ENCODE results near the gene BSPRY. TPM values are rescaled to one million over a fixed set of nuclear protein-coding genes. Genes with fewer than 3 reads are reported as not detected.

BSPRY gene
- total and polyA plus RNA-seq, 2 experiments from 2014 or later = 4.8 to 6.6 TPM

GRCh38 chr9:113369855-113370140, 20.5 kb downstream of the BSPRY start:
- Mint-ChIP-seq H3K36me3 (ENCODE audit: low read depth) (peaks cover 3% of the 10 kb centered on the region; the same call in 1 of the 3 replicates), H3K4me1 (peaks cover 4% of the 10 kb centered on the region; the same call in 2 of the 3 replicates), H3K4me3 (no peak overlapping the region), H3K27me3 (ENCODE audit: insufficient read depth, low read depth, poor library complexity) (no peaks in the 10 kb centered on the region), H3K9me3 (no peaks in the 10 kb centered on the region), H3K27ac (no peak overlapping the region)
- Histone ChIP-seq H4K20me1 (replicated peaks; ENCODE audit: insufficient read depth) (no peaks in the 10 kb centered on the region), H3K4me1 (ENCODE audit: insufficient read depth) (no peaks in the 10 kb centered on the region), H3K4me2 (no peak overlapping the region), H3K9me2 (ENCODE audit: insufficient read depth) (no peaks in the 10 kb centered on the region), H3K36me3 (ENCODE audit: insufficient read depth) (no peaks in the 10 kb centered on the region), H2AFZ (no peak overlapping the region), H3K27me3 (ENCODE audit: insufficient read depth) (no peaks in the 10 kb centered on the region), H3F3A (replicated peaks; ENCODE audit: low read depth) (no peaks in the 10 kb centered on the region), H3K27ac (ENCODE audit: low read depth) (no peak overlapping the region), H3K79me2 (replicated peaks; ENCODE audit: insufficient read depth) (no peaks in the 10 kb centered on the region), H3K4me3 (no peak overlapping the region)
- DNase-seq (ENCODE audit: low spot score) (no peak), ATAC-seq (no peak)
- TF ChIP-seq ZNF331 (CRISPR knock-in tag; IDR thresholded peaks at IDR 0.05; ENCODE audit: low read depth) = no peak
- TF ChIP-seq STAT1 (IDR thresholded peaks at IDR 0.05; ENCODE audit: unreplicated experiment) = no peak
- TF ChIP-seq EZH2phosphoT487 (IDR thresholded peaks at IDR 0.05; ENCODE audit: unreplicated experiment) = no peak
- TF ChIP-seq ETS1 (IDR thresholded peaks at IDR 0.05) = no peak
- TF ChIP-seq ZNF462 (CRISPR knock-in tag; IDR thresholded peaks at IDR 0.05) = no peak

GRCh38 chr9:113370806-113371325, 21.5 kb downstream of the BSPRY start:
- no peak overlapping the region for H3K4me2 ChIP-seq
- no peaks in the 10 kb centered on the region for H3F3A ChIP-seq (replicated peaks; ENCODE audit: low read depth)
- Mint-ChIP-seq H3K4me3 (no peak overlapping the region), H3K4me1 (peaks cover 4% of the 10 kb centered on the region), H3K36me3 (ENCODE audit: low read depth) (peaks cover 6% of the 10 kb centered on the region; the same call in 2 of the 3 replicates), H3K27ac (no peak overlapping the region), H3K9me3 (no peaks in the 10 kb centered on the region), H3K27me3 (ENCODE audit: insufficient read depth, low read depth, poor library complexity) (peaks cover 2% of the 10 kb centered on the region)
- H3K36me3 ChIP-seq (ENCODE audit: insufficient read depth) = no peaks in the 10 kb centered on the region
- ATAC-seq (no peak; the same call in 2 of the 3 replicates), DNase-seq (ENCODE audit: low spot score) (no peak)
- H3K4me3 ChIP-seq = no peak overlapping the region
- H2AFZ ChIP-seq = no peak overlapping the region
- H3K4me1 ChIP-seq (ENCODE audit: insufficient read depth) = no peaks in the 10 kb centered on the region
- H3K79me2 ChIP-seq (replicated peaks; ENCODE audit: insufficient read depth) = no peaks in the 10 kb centered on the region
- no peak overlapping the region for H3K27ac ChIP-seq (ENCODE audit: low read depth)
- no peaks in the 10 kb centered on the region for H3K27me3 ChIP-seq (ENCODE audit: insufficient read depth)
- no peaks in the 10 kb centered on the region for H3K9me2 ChIP-seq (ENCODE audit: insufficient read depth)
- no peaks in the 10 kb centered on the region for H4K20me1 ChIP-seq (replicated peaks; ENCODE audit: insufficient read depth)
- TF ChIP-seq EZH2 (IDR thresholded peaks at IDR 0.05; ENCODE audit: low read depth, unreplicated experiment) (no peak), ZNF114 (CRISPR knock-in tag; IDR thresholded peaks at IDR 0.05) (no peak), STAT1 (IDR thresholded peaks at IDR 0.05; ENCODE audit: unreplicated experiment) (no peak), POLR2AphosphoS5 (IDR thresholded peaks at IDR 0.05; ENCODE audit: low read depth) (no peak), NANOG (IDR thresholded peaks at IDR 0.05; ENCODE audit: borderline replicate concordance) (no peak), ETS1 (IDR thresholded peaks at IDR 0.05) (no peak), ZNF331 (CRISPR knock-in tag; IDR thresholded peaks at IDR 0.05; ENCODE audit: low read depth) (no peak), JUNB (IDR thresholded peaks at IDR 0.05; ENCODE audit: unreplicated experiment) (no peak), CREB1 (CRISPR knock-in tag; IDR thresholded peaks at IDR 0.05; ENCODE audit: low read depth) (no peak), CTCF (conservative IDR thresholded peaks at IDR 0.05; ENCODE audit: low read depth in 2 of 2) (no peak)
